Measurements from ENCODE around the gene ATG101.

Gene ATG101

DNA sequence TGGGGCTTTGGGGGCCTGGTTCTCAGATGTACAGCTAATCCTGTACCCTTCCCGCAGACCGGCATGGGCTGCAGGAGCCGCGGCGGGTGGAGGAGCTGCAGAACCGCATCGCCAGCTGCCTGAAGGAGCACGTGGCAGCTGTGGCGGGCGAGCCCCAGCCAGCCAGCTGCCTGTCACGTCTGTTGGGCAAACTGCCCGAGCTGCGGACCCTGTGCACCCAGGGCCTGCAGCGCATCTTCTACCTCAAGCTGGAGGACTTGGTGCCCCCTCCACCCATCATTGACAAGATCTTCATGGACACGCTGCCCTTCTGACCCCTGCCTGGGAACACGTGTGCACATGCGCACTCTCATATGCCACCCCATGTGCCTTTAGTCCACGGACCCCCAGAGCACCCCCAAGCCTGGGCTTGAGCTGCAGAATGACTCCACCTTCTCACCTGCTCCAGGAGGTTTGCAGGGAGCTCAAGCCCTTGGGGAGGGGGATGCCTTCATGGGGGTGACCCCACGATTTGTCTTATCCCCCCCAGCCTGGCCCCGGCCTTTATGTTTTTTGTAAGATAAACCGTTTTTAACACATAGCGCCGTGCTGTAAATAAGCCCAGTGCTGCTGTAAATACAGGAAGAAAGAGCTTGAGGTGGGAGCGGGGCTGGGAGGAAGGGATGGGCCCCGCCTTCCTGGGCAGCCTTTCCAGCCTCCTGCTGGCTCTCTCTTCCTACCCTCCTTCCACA is 11.0 kb upstream of the ATG101 start:
- DNase-seq, result no peak

DNA sequence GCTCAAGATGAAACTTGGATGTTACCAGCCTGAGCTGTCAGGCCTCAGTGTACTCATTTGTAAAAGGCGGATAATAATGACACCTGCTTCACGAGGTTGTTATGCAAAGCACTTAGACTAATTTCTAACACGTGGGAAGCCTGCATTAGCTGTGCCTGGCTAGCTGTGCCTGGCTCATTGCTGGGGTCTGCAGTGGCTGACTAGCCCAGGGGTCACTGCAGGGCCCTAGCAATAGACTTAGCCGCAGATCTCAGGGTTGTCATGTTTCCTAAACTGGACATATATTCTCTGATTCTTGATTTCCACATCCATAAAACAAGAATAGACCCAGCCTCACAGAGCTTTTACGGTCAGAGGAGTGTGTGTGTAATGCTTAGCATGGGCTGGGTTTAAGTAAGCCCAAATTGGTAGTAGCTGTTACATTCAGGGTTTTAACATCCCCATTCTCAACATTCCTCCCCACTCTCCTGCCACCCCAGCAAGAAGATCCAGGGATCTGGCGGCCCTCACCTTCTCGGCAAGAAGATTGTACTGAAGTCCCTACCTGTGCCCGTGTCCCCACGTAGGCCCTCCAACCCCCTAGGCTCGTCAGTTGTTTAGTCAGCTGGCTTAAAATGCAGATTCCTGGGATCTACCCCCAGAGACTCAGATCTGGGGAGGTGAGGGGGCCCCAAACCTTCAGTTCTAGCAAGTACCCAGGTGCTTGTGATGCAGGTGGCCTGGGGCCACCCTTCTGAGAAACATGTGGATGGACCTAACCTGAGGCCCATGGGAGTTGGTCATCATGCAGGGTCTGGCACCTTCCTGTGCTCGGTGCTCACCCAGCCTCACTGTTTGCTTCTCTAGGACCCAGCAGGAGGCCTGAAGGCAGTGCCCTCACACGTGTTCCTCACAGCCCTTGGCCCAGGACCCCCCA is 9.9 kb upstream of the ATG101 start:
- no peak for DNase-seq

DNA sequence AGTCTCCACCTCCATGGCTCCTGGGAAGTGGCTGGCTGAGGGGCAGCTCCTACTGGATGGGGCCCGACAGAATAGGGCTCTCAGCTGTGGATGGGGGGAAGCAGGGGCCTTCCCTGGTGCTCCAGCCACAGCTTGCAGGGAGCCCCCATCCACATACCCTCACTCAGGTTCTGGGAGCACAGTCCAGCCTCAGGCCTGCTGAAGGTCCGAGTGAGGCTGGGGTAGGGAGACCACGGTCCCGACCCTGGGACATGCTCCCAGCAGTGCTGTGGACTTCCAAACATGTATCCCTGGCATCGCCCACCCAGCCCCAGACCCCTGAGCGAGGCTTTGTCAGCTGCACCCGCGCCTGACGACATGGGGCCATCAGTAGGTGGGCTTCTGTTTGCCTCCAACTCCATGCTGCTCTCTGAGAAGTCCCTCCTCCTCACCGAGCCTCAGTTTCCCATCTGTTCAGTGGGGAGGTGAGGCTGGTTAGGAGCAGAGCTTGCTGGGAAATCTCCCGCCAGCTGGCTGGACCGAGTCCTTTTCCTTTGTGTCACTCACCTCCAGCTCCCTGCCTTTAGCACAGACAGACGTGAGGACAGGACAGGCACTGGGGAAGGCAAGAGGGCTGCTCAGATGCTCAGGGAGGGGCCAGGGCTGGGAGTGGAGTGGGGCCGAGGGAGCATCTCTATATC is 9.1 kb upstream of the ATG101 start:
- no peak for DNase-seq

DNA sequence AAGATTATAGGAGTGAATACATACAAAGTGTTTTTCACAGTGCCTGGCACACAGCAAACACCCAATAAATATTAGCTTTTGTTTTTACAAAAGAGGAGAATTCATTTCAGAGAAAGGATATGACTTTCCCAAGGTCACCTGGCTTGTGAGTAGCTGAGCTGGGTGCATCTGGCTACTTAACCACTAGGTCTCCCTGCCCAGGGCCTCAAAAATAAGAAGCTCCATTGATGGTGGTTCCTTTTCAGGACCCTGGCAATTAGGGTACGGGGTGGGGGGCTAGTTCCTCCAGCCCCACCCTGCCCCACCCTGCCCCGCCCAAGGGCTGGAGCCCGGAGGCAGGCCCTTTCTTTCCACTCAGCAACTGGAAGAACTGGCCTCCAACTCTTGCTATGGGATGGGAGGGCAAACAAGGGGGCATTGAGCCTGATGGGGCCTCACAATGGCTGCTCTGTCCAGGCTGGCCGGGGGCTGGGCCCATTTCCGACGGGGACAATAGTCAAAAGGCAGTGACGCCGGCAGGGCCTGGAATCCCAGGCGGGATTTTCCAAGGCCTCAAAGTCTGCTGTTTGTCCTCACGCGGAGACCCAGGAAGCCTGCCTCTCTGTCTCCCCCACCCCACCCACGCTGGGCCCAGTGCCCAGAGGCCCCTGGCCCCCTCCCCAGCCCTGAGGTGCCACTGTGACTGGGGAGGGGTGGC is 8.2 kb upstream of the ATG101 start:
- no peak for DNase-seq

DNA sequence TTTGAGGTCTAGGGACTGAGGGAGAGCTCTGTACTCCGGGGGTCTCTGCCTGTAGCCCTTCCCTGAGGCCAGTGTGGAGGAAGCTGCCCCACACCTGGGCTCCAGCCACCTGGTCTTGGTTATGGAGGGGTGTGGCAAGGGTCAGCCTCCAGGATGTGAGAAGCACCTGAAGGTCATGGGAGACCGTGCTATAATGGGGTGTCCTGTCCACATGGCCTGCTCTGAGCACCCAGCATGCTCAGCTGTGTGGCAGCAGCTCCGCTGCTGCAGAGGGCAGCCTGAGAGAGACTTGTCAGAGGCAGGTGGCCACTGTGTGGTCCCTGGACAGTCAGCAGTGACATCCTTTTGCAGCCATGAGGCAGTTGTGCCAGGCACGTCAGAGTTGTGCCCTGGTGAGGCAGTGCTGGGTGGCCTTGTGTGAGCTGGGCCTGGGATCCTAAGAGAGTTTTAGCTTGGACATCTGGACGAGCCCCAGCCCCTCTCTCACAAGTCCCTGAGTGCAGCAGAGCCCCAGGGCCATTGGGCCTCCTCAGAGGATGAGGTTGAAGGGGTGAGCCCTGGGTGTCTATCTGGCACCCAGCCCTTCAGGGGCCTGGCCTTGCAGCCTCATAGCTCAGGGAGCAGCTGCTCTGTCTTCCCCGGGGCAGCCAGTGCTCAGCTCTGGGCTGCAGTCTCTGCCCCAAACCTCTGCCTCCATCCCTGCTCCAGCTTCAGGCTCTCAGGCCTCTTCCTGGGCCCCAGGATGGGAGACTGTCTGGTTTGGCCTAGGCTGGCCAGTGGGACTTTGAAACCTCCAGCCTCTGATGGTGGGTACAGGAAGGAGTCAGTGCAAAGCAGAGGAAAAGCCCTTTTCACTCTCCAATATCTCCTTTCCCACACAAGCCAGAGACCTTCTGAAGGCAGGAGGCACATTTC is 7.4 kb upstream of the ATG101 start:
- DNase-seq, result no peak

DNA sequence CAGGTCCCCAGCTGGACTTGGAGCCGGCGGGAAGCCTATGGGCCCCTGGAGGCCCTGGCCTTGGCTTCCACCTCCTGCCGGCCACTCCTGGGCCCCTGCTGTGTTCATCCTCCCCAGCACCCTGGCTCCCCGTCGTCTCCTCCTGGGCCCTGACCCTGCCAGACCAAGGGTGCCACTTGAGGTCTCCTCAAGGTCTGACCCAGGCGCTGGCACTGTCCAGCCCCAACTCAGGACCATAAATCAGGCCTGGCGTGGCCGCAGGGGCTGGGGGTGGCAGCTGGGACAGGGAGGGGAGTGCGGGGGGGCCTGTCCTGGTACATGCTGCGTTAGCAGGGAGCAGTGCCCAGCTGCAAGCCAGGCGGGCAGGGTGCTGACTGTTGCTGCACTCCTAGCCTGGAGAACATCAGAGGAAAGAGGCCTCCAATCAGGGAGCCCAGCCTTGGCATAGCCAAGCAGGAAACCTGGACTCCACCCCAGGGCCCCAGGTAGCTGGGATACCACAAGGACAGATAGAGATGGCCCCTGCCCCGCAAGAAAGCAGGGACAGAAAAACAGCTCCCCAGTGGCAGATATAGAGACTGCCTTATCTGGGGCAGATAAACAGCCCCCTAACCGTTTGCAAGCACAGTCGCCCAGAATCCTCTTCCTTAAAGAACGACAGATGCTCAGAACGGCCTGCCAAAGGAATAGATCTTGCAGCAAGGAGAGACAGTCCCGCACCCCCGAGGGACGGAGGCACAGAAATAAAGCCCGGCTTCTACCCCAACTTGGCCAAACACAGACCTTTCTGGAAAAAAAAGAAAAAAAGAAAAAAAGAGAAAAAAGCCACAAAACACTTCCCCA is 6.5 kb upstream of the ATG101 start:
- no peak for DNase-seq

DNA sequence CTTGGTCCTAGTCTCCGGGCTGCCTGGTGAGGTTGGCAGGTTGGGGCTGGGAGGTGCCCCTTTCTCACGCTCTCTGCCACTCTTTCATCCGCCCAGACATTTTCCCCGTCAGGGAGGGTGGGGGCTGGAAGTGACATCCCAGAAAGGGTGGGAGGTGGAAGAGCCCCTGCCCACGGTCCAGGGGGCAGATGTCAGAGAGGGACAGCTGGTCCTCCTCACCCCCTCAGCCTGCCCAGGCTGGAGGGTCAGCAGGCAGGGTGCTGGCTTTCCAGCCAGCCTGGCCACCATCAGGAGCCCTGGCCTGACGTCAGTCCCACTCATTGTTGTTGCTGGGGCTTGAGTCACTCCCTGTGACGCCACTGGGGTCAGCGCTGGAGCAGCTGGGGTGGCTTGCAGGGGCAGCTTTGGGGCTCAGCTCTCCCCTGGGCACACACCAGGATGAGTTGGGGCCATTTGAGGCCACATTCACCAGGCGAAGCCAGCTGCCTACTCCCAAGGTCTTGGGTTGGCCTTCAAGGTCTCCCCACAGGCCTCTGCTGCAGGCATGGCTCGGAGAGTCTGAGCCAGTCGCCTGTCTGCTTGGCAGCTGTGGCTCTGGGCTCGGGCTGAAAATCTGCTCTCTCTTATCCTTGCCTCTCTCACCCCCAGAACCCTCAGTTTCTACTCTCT is 5.7 kb upstream of the ATG101 start:
- no peak for DNase-seq

DNA sequence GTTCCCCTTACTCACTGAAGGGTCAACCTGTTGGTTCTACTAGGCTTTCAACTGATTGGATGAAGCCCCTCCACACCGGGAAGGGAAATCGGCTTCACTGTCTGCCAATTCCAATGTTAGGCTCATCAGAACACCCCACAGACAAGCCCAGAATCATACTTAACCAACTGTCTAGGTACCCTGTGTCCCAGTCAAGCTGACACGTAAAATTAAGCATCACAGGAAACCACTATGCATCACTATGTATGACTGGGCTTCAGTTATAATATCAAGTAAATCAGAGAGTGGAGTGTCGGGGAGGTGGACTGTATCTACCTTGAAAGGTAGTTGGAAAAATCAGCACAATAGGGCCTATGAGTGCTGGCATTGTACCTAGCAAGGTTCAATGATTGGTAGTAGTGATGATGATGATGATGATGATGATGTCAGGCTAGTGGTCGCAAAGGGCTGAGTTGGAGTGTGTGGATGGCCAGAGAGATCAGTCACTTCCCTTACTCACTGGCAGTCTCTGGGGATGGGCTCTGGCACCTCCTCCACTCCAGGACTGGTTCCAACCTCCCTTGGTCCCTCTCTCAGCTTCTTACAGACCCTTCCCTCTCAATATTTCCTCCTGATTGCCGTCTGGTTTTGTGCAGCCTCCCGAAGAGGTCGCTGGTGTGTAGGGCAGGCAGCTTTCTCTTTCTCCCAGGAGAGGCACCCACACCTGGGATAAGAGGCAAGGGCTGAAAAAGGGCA is 3.3 kb upstream of the ATG101 start:
- DNase-seq, result no peak

DNA sequence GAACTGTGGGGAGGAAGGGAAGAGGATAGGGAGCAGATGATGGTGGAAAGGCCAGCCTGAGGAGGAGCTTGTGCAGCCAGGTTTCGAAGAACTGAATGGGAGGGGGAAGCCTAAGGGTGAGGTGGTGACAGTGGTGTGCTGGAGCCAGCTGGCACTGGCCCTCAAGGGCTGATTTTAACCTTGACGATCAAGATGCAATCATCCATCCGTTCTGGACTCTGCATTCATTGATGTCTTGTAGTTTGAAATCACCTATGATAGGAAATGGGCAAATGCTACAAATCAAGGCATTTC is 2.8 kb upstream of the ATG101 start:
- no peak for DNase-seq

DNA sequence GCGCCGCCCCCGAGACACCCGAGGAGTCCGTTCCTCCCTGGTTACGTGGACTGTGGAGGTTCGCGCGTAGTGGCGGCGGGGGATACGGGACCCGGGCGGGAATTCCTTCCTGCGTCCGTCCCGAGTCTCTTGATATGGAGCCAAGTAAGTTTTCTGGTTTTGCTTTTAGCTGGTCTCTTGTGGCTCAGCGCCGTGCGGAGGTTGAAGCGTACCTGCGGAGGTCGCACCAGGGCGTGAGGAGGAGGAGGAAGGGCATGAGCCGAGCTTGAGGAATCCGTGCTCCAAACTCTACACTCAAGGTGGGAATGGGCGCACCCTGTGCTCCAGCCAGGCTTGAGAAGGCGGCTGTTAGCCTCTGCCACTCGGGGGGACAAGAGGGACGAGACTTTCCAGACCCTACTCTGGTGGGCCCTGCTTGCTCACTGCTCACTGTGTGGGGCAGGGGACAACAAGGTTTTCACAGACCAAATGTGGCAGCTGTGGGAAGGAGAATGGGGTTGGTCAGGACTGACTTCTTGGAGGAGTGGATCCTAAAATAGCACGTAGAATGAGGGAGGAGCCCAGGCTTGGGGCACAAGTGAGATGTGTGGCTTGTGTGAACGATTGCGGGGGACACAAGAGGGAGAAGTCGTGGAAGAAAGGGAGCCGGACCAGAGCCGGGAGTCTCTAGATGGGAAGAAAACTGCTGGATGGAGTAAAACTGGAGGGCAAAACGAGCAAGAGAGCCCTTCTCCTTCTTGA is 577 bp downstream of the ATG101 start:
- peak; percentile 86 for DNase-seq

DNA sequence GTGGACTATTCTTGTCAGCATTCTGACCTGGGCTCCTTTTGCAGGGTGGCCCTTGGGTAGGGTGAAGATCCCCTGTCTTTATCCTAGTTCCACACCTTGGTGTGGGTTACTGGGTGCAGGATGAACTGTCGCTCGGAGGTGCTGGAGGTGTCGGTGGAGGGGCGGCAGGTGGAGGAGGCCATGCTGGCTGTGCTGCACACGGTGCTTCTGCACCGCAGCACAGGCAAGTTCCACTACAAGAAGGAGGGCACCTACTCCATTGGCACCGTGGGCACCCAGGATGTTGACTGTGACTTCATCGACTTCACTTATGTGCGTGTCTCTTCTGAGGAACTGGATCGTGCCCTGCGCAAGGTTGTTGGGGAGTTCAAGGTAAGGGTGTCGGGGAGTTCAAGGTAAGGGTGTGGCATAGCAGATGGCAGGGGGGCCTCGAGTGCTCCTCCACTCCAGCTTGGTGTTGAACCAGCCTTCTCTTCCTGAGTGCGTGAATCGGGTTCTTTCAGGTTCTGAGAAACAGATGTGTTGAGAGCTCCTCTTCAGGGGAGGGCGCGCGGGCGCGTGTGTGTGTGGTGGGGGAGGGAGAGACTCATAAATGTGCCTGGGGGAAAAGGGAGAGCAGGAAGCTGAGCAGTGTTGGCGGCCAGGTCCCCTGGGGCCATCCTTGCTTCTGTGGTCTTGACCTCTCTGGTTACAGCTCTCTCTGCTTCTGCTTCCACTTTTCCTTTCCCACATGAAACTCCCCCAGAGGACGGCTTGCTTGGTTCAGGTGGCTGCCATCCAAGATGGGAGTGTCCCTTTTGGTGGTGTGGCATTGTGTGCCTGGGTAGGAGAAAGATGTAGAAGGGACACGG is 4.0 kb downstream of the ATG101 start:
- no peak for DNase-seq

DNA sequence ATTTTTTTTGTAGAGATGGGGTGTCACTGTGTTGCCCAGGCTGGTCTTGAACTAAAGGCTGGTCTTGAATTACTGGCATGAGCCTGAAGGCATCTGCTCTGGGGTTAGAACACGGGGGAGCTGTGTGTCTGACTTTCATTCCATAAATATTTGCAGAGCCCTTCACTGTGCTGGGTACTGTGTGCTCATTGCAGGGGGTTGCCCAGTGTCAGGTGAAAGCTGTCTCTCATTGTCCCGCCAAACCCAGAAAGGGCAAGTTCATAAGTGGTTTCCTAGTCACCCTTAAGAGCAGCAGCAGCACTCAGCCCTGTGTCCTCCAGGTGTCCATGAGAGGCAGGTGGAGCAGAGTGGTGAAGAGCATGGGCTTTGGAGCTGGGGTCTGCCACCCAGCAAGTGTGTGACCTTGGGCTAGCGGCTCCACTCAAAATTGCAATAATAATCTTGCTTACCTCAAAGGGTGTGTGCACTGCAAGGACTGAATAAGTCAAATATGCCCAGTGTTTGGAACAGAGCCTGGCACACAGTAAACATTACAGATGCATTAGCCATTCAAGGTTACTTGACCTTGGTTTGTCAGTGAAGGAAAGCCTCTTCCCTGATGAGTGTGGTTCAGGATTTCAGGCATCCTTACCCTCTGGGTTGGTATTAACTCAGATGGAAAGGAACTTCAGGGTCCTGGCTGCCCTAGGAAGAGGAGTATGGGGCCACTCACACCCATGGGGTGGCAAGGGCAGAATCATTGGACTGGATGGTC is 5.4 kb downstream of the ATG101 start:
- DNase-seq, result peak; percentile 67

DNA sequence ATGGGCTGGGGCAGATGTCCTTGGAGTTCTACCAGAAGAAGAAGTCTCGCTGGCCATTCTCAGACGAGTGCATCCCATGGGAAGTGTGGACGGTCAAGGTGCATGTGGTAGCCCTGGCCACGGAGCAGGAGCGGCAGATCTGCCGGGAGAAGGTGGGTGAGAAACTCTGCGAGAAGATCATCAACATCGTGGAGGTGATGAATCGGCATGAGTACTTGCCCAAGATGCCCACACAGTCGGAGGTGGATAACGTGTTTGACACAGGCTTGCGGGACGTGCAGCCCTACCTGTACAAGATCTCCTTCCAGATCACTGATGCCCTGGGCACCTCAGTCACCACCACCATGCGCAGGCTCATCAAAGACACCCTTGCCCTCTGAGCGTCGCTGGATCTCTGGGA is 7.0 kb downstream of the ATG101 start:
- DNase-seq, result no peak

DNA sequence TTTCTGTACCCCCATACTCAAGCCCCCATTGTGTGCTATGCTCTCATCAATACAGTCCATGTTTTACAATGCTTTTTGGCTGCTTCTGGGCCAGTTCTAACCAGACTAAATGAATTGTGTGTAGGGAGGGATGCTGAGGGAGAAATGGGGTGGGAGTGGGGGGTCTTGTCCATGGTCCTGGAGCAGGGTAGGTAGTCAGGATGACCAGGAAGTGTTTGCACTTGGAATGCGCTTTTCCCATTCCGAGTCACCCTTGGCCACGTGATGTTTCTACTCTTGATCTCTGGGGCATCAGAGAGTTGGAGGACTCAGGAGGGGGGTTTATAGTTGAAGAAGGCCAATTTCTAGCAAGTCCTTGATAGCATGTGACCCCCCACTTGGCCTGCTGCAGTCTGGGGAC is 8.5 kb downstream of the ATG101 start:
- no peak for DNase-seq

DNA sequence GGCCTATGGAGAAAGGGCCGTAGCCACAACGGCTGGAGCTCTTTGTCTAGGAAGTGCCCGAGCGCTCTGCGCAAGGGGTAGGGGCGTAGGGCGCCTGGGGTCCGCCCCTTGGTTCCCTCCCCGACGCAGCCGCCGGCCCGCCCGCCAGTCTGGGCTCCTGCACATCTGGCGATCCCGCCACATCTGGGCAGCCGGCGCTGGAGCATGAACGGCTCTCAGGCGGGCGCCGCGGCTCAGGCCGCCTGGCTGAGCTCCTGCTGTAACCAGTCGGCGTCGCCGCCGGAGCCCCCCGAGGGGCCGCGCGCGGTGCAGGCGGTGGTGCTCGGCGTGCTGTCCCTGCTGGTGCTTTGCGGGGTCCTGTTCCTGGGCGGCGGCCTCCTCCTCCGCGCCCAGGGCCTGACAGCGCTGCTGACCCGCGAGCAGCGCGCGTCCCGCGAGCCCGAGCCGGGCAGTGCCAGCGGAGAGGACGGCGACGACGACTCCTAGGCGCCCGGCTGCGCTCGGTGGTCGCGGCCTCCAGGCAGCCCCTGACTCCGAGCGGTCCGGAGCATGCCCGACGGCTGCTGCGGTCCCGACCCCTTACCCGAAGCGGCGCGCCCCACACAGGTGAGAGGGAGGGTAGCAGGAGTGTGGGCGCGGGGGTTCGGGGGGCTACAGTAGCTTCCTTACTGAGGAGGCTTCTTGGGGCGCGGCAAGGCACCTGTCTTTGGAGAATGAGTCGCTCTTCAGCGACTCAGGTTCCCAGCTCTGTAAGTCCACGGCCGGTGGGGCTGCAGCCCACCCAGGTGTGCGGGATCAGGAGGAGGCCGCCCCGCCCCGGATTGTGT is 10.0 kb downstream of the ATG101 start, which contains the start of gene SMIM41:
Gene SMIM41 (plus strand): TSS at position 129 of the 827 bp plus-strand sequence. CDS start 76 bp downstream, at position 205.
- no peak for DNase-seq

Data from DMS53 (cell line).